ENCODE measurements around the gene SOX21. TPM values are rescaled to one million over a fixed set of nuclear protein-coding genes. Genes with fewer than 3 reads are reported as not detected.

SOX21 gene
- total and polyA plus RNA-seq, 2 of the 8 experiments (the other 6 are each of a cell fraction or from before 2014, with no cell fraction given) = 3.9 TPM

GRCh38 chr13:94759120-94759728 lies 46.9 kb upstream of the SOX21 start (continued):
- TF ChIP-seq ATF3 (IDR thresholded peaks at IDR 0.05; ENCODE audit: insufficient read depth, low read depth, low read length) (no peak), JUND (IDR thresholded peaks at IDR 0.05; ENCODE audit: low read length) (no peak), TEAD4 (IDR thresholded peaks at IDR 0.05; ENCODE audit: low read depth, low read length) (no peak), CHD2 (IDR thresholded peaks at IDR 0.05; ENCODE audit: low read length) (no peak), NANOG (IDR thresholded peaks at IDR 0.05; ENCODE audit: insufficient read depth, low read depth, low read length, poor library complexity, severe bottlenecking) (no peak)
